Measurements from ENCODE around the gene RCL1. TPM values are rescaled to one million over a fixed set of nuclear protein-coding genes. Genes with fewer than 3 reads are reported as not detected.

Gene RCL1
- total RNA-seq, 1 donor from 2014 or later: 15.6 TPM

- H3K4me3 Mint-ChIP-seq: no peak overlapping the region
- TF ChIP-seq CTCF (conservative IDR thresholded peaks at IDR 0.05): no peak
- no peaks in the 10 kb centered on the region for H3K9me3 Mint-ChIP-seq
- no peak for DNase-seq (ENCODE audit: extremely low spot score, unreplicated experiment)
- no peaks in the 10 kb centered on the region for H3K27me3 Mint-ChIP-seq
- no peaks in the 10 kb centered on the region for H3K4me1 Mint-ChIP-seq (ENCODE audit: unreplicated experiment)
- H3K27ac Mint-ChIP-seq: no peak overlapping the region
- peaks cover 15% of the 10 kb centered on the region for H3K36me3 Mint-ChIP-seq
Measured at GRCh38 chr9:4811824-4812223, 19.1 kb downstream of the RCL1 start.

GRCh38 chr9:4812858-4813257 is 20.1 kb downstream of the RCL1 start:
- DNase-seq (ENCODE audit: extremely low spot score, unreplicated experiment): no peak
- H3K27ac Mint-ChIP-seq: no peak overlapping the region
- no peaks in the 10 kb centered on the region for H3K9me3 Mint-ChIP-seq
- no peak for TF ChIP-seq CTCF (conservative IDR thresholded peaks at IDR 0.05)
- H3K36me3 Mint-ChIP-seq: peaks cover 11% of the 10 kb centered on the region
- no peaks in the 10 kb centered on the region for H3K27me3 Mint-ChIP-seq
- H3K4me3 Mint-ChIP-seq: no peak overlapping the region
- H3K4me1 Mint-ChIP-seq (ENCODE audit: unreplicated experiment): no peaks in the 10 kb centered on the region

- Mint-ChIP-seq H3K4me3 (no peak overlapping the region), H3K27ac (no peak overlapping the region), H3K27me3 (no peaks in the 10 kb centered on the region), H3K9me3 (no peaks in the 10 kb centered on the region), H3K4me1 (ENCODE audit: unreplicated experiment) (no peaks in the 10 kb centered on the region), H3K36me3 (peaks cover 4% of the 10 kb centered on the region)
- TF ChIP-seq CTCF (conservative IDR thresholded peaks at IDR 0.05): no peak
- DNase-seq (ENCODE audit: extremely low spot score, unreplicated experiment): no peak
Measured at GRCh38 chr9:4814913-4815312, 22.2 kb downstream of the RCL1 start.

- no peak for TF ChIP-seq CTCF (conservative IDR thresholded peaks at IDR 0.05)
- Mint-ChIP-seq H3K4me1 (ENCODE audit: unreplicated experiment) (no peaks in the 10 kb centered on the region), H3K4me3 (no peak overlapping the region), H3K27ac (no peak overlapping the region), H3K36me3 (peaks cover 4% of the 10 kb centered on the region), H3K27me3 (no peaks in the 10 kb centered on the region), H3K9me3 (no peaks in the 10 kb centered on the region)
- DNase-seq (ENCODE audit: extremely low spot score, unreplicated experiment): no peak
Measured at GRCh38 chr9:4815381-4815956, 22.7 kb downstream of the RCL1 start.

GRCh38 chr9:4820168-4820567 is 27.4 kb downstream of the RCL1 start:
- Mint-ChIP-seq H3K9me3 (no peaks in the 10 kb centered on the region), H3K36me3 (no peaks in the 10 kb centered on the region), H3K4me3 (no peak overlapping the region), H3K4me1 (ENCODE audit: unreplicated experiment) (peaks cover 5% of the 10 kb centered on the region), H3K27me3 (no peaks in the 10 kb centered on the region), H3K27ac (no peak overlapping the region)
- no peak for DNase-seq (ENCODE audit: extremely low spot score, unreplicated experiment)
- TF ChIP-seq CTCF (conservative IDR thresholded peaks at IDR 0.05): no peak

- no peak for DNase-seq (ENCODE audit: extremely low spot score, unreplicated experiment)
- no peak for TF ChIP-seq CTCF (conservative IDR thresholded peaks at IDR 0.05)
- peaks cover 5% of the 10 kb centered on the region for H3K4me1 Mint-ChIP-seq (ENCODE audit: unreplicated experiment)
- H3K27me3 Mint-ChIP-seq: no peaks in the 10 kb centered on the region
- H3K36me3 Mint-ChIP-seq: no peaks in the 10 kb centered on the region
- no peak overlapping the region for H3K27ac Mint-ChIP-seq
- H3K4me3 Mint-ChIP-seq: no peak overlapping the region
- H3K9me3 Mint-ChIP-seq: no peaks in the 10 kb centered on the region
Measured at GRCh38 chr9:4821133-4821532, 28.4 kb downstream of the RCL1 start.
